ENCODE measurements around the gene NMUR1.

Gene NMUR1

DNA sequence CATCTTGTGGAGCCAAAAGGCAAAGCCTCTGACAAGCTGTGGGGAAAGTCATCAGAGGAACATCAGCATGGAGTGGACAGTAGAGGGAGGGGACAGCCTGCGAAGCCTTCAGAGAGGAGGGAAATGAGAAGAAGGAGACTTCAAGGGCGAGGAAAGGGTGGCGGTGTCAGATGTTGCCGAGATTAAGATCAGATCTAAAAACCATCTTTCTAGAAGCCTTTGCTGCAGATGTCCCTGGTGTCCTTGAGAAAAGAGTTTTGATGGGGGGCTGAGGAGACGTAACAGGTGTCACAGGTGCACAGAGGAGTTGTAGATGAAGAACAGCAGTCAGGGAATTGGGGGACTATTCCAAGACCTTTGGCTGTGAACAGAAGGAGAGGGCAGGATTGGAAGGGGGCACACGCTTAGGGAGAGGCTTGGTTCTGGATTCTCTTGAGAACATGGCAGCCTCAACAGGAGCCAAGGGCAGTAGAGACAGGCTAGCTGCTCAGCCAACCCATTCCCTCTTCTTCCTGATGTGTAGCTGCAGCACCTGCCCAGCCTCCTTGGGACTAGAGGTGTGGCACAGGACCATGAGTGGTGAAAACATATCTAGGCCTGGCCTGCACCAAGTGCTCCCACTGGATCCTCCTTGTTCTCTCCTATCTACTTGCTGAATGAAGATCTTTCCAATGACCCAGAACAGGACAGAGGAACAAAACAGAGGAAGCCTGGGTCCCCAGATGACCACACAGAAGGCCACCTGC, 43.2 kb downstream of the NMUR1 start:
- no peaks in the 10 kb centered on the region for H3K4me1 ChIP-seq (ENCODE audit: control insufficient read depth, insufficient read depth, low read length)
- no peak overlapping the region for H3K27ac ChIP-seq (ENCODE audit: insufficient read depth, low read depth, low read length, poor library complexity, severe bottlenecking)
- H3K4me3 ChIP-seq (ENCODE audit: insufficient read depth, low read depth, low read length): no peak overlapping the region
- no peaks in the 10 kb centered on the region for H3K36me3 ChIP-seq (ENCODE audit: control insufficient read depth, insufficient read depth, low read length)
- no peaks in the 10 kb centered on the region for H3K9me3 ChIP-seq (ENCODE audit: control insufficient read depth, low read length)
- no peaks in the 10 kb centered on the region for H3K27me3 ChIP-seq (ENCODE audit: control insufficient read depth, insufficient read depth, low read length, poor library complexity, severe bottlenecking)
- WGBS, 2 experiments: 95% methylated on average over 6 of the region's 6 CpGs

DNA sequence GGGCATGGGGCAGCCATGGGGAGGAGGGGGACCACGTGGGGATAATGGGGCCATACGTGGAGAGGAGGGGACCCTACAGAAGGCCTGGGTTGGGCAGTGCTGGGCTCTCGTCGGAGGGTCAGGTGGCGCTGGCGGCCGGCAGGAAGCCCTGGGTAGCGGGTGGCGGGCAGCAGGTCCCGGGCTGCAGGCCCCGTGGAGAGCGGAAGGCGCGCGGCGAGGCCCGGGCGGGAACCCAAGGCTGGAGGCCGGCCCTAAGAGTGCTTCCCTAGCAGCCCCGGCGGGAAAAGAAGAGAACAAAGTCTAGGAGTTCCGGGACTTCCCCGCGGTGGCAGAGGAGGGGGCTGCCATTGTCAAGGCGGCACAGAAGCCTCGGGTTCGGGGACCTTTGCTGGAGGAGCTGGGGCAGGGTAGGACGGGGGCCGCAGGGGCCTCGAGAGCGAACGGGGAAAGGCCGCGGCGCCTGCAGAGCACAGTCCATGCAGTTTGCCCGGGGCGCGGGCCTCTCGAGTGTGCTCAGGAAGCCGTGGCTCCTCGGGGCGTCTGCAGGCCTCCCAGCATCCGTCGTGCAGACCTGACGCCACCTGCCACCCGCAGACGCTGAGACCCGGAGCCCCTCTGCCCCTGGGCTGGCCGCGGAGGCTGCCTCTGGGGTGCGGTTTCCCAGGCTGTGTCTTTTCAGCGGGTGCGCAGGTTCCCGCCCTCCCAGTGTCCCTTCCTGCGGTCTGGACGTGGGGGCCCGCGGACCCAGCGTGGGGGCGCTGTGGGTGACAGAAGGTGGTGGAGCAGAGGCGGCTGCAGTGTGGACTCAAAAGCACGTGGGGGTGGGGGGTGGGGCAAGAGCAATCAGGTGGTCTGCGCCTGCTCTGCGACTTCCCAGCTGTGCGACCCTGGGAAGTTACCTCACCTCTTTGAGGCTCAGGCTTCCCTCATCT, 46.6 kb downstream of the NMUR1 start:
- Histone ChIP-seq H3K36me3 (ENCODE audit: control insufficient read depth, insufficient read depth, low read length) (no peaks in the 10 kb centered on the region), H3K4me3 (ENCODE audit: insufficient read depth, low read depth, low read length) (no peak overlapping the region), H3K27ac (ENCODE audit: insufficient read depth, low read depth, low read length, poor library complexity, severe bottlenecking) (no peak overlapping the region), H3K27me3 (ENCODE audit: control insufficient read depth, insufficient read depth, low read length, poor library complexity, severe bottlenecking) (no peaks in the 10 kb centered on the region), H3K9me3 (ENCODE audit: control insufficient read depth, low read length) (no peaks in the 10 kb centered on the region), H3K4me1 (ENCODE audit: control insufficient read depth, insufficient read depth, low read length) (no peaks in the 10 kb centered on the region)
- 91% methylated on average over 65 of the region's 65 CpGs for WGBS, 2 experiments

- H3K36me3 ChIP-seq (ENCODE audit: control insufficient read depth, insufficient read depth, low read length): no peaks in the 10 kb centered on the region
- no peak overlapping the region for H3K4me3 ChIP-seq (ENCODE audit: insufficient read depth, low read depth, low read length)
- no peaks in the 10 kb centered on the region for H3K27me3 ChIP-seq (ENCODE audit: control insufficient read depth, insufficient read depth, low read length, poor library complexity, severe bottlenecking)
- H3K27ac ChIP-seq (ENCODE audit: insufficient read depth, low read depth, low read length, poor library complexity, severe bottlenecking): no peak overlapping the region
- 63% methylated on average over 36 of the region's 36 CpGs for WGBS, 2 experiments
- H3K4me1 ChIP-seq (ENCODE audit: control insufficient read depth, insufficient read depth, low read length): no peaks in the 10 kb centered on the region
- H3K9me3 ChIP-seq (ENCODE audit: control insufficient read depth, low read length): no peaks in the 10 kb centered on the region
Measured at GRCh38 chr2:231482806-231483391, 47.3 kb downstream of the NMUR1 start.

- H3K27ac ChIP-seq (ENCODE audit: insufficient read depth, low read depth, low read length, poor library complexity, severe bottlenecking): no peak overlapping the region
- 82 to 83% methylated on average over 3 of the region's 3 CpGs for WGBS, 2 experiments
- H3K9me3 ChIP-seq (ENCODE audit: control insufficient read depth, low read length): no peaks in the 10 kb centered on the region
- H3K4me3 ChIP-seq (ENCODE audit: insufficient read depth, low read depth, low read length): no peak overlapping the region
- H3K27me3 ChIP-seq (ENCODE audit: control insufficient read depth, insufficient read depth, low read length, poor library complexity, severe bottlenecking): no peaks in the 10 kb centered on the region
- H3K4me1 ChIP-seq (ENCODE audit: control insufficient read depth, insufficient read depth, low read length): no peaks in the 10 kb centered on the region
- H3K36me3 ChIP-seq (ENCODE audit: control insufficient read depth, insufficient read depth, low read length): no peaks in the 10 kb centered on the region
Measured at GRCh38 chr2:231480781-231481180, 49.5 kb downstream of the NMUR1 start.

GRCh38 chr2:231479455-231479854, 50.8 kb downstream of the NMUR1 start:
- Histone ChIP-seq H3K4me1 (ENCODE audit: control insufficient read depth, insufficient read depth, low read length) (no peaks in the 10 kb centered on the region), H3K27me3 (ENCODE audit: control insufficient read depth, insufficient read depth, low read length, poor library complexity, severe bottlenecking) (no peaks in the 10 kb centered on the region), H3K27ac (ENCODE audit: insufficient read depth, low read depth, low read length, poor library complexity, severe bottlenecking) (no peak overlapping the region), H3K4me3 (ENCODE audit: insufficient read depth, low read depth, low read length) (no peak overlapping the region), H3K9me3 (ENCODE audit: control insufficient read depth, low read length) (no peaks in the 10 kb centered on the region), H3K36me3 (ENCODE audit: control insufficient read depth, insufficient read depth, low read length) (no peaks in the 10 kb centered on the region)
- 84 to 90% methylated on average over 8 to 9 of the region's 9 CpGs for WGBS, 2 experiments

GRCh38 chr2:231476920-231477319, 53.3 kb downstream of the NMUR1 start:
- WGBS, 2 experiments: 88 to 97% methylated on average over 3 of the region's 3 CpGs
- Histone ChIP-seq H3K27ac (ENCODE audit: insufficient read depth, low read depth, low read length, poor library complexity, severe bottlenecking) (no peak overlapping the region), H3K4me1 (ENCODE audit: control insufficient read depth, insufficient read depth, low read length) (no peaks in the 10 kb centered on the region), H3K4me3 (ENCODE audit: insufficient read depth, low read depth, low read length) (no peak overlapping the region), H3K9me3 (ENCODE audit: control insufficient read depth, low read length) (no peaks in the 10 kb centered on the region), H3K27me3 (ENCODE audit: control insufficient read depth, insufficient read depth, low read length, poor library complexity, severe bottlenecking) (no peaks in the 10 kb centered on the region), H3K36me3 (ENCODE audit: control insufficient read depth, insufficient read depth, low read length) (no peaks in the 10 kb centered on the region)

- Histone ChIP-seq H3K27me3 (ENCODE audit: control insufficient read depth, insufficient read depth, low read length, poor library complexity, severe bottlenecking) (no peaks in the 10 kb centered on the region), H3K4me1 (ENCODE audit: control insufficient read depth, insufficient read depth, low read length) (no peaks in the 10 kb centered on the region), H3K36me3 (ENCODE audit: control insufficient read depth, insufficient read depth, low read length) (no peaks in the 10 kb centered on the region), H3K4me3 (ENCODE audit: insufficient read depth, low read depth, low read length) (no peak overlapping the region), H3K27ac (ENCODE audit: insufficient read depth, low read depth, low read length, poor library complexity, severe bottlenecking) (no peak overlapping the region), H3K9me3 (ENCODE audit: control insufficient read depth, low read length) (no peaks in the 10 kb centered on the region)
- 57 to 83% methylated on average over 1 to 2 of the region's 3 CpGs for WGBS, 2 experiments
Measured at GRCh38 chr2:231475965-231476364, 54.3 kb downstream of the NMUR1 start.
